Stimulated activated naive CD8-positive, alpha-beta T cell treated with anti-CD3 and anti-CD28 coated beads, Interleukin-15, amount 100 ng/mL, for 72 hours (primary cell): ENCODE results near the gene NUDCD3.

Experiments used
- ATAC-seq: fragments of 150-1000 bp; cut with Tn5 transposase; 2 replicates; pipeline ENCODE4 v1.10.0; 2021; ENCODE audit warnings: mild to moderate bottlenecking, moderate library complexity
- DNase-seq, 2 donors: peaks; one replicate each; pipeline ENCODE4 v3.0.0; 2021 to 2022
- H3K27ac Mint-ChIP-seq, 2 donors: one replicate each; pipeline ENCODE4 v1.8.0; 2022; ENCODE audit warnings: mild to moderate bottlenecking in 2 of 2, mixed read lengths in 2 of 2, moderate library complexity in 2 of 2
- H3K27me3 Mint-ChIP-seq: one replicate; pipeline ENCODE4 v1.8.0; 2022; ENCODE audit warnings: mixed read lengths
- H3K4me1 Mint-ChIP-seq: one replicate; pipeline ENCODE4 v1.8.0; 2022; ENCODE audit warnings: mild to moderate bottlenecking, mixed read lengths
- H3K4me3 Mint-ChIP-seq, 2 donors: one replicate each; pipeline ENCODE4 v1.8.0; 2022; ENCODE audit warnings: mild to moderate bottlenecking in 2 of 2, mixed read lengths in 2 of 2, moderate library complexity in 1 of 2
- H3K9me3 Mint-ChIP-seq, 2 donors: one replicate each; pipeline ENCODE4 v1.8.0; 2022; ENCODE audit warnings: mixed read lengths in 2 of 2

Gene NUDCD3

GRCh38 chr7:44381494-44382220 lies 108.8 kb downstream of the NUDCD3 start:
- Mint-ChIP-seq H3K4me1 (peaks cover 24% of the 10 kb centered on the region), H3K9me3 (no peaks in the 10 kb centered on the region), H3K4me3 (no peak overlapping the region), H3K27ac (peak overlapping the region in 1 of 2 donors; percentile 69), H3K27me3 (no peaks in the 10 kb centered on the region)
- no peak for ATAC-seq
- DNase-seq, result peak in 1 of 2 donors; percentile 6

- Mint-ChIP-seq H3K4me1 (peaks cover 24% of the 10 kb centered on the region), H3K4me3 (no peak overlapping the region), H3K27me3 (no peaks in the 10 kb centered on the region), H3K9me3 (no peaks in the 10 kb centered on the region), H3K27ac (peak overlapping the region in 1 of 2 donors; percentile 69)
- ATAC-seq (no peak), DNase-seq (peak in 1 of 2 donors; percentile 7)
Measured at GRCh38 chr7:44380831-44381493, 109.5 kb downstream of the NUDCD3 start.

GRCh38 chr7:44380189-44380830 lies 110.1 kb downstream of the NUDCD3 start:
- Mint-ChIP-seq H3K9me3 (no peaks in the 10 kb centered on the region), H3K4me1 (peaks cover 24% of the 10 kb centered on the region), H3K27ac (no peak overlapping the region), H3K4me3 (no peak overlapping the region), H3K27me3 (no peaks in the 10 kb centered on the region)
- no peak for ATAC-seq
- peak in 1 of 2 donors; percentile 6 for DNase-seq

- Mint-ChIP-seq H3K27me3 (no peaks in the 10 kb centered on the region), H3K9me3 (no peaks in the 10 kb centered on the region), H3K4me3 (no peak overlapping the region), H3K27ac (peak overlapping the region in 1 of 2 donors; percentile 69), H3K4me1 (peaks cover 24% of the 10 kb centered on the region)
- peak in 1 of 2 donors; percentile 9 for DNase-seq
- no peak for ATAC-seq
Measured at GRCh38 chr7:44379366-44380188, 110.9 kb downstream of the NUDCD3 start.

GRCh38 chr7:44378744-44379143 lies 111.7 kb downstream of the NUDCD3 start:
- Mint-ChIP-seq H3K27ac (no peak overlapping the region), H3K4me3 (no peak overlapping the region), H3K9me3 (no peaks in the 10 kb centered on the region), H3K27me3 (no peaks in the 10 kb centered on the region), H3K4me1 (peaks cover 24% of the 10 kb centered on the region)
- ATAC-seq, result no peak
- peak in 1 of 2 donors; percentile 4 for DNase-seq

- Mint-ChIP-seq H3K9me3 (no peaks in the 10 kb centered on the region), H3K4me1 (peaks cover 24% of the 10 kb centered on the region), H3K4me3 (no peak overlapping the region), H3K27me3 (no peaks in the 10 kb centered on the region), H3K27ac (peak overlapping the region; percentile 55 to 93)
- ATAC-seq, result no peak
- peak in 1 of 2 donors; percentile 8 for DNase-seq
Measured at GRCh38 chr7:44377681-44378421, 112.6 kb downstream of the NUDCD3 start.

GRCh38 chr7:44377134-44377463 lies 113.4 kb downstream of the NUDCD3 start:
- Mint-ChIP-seq H3K4me1 (peaks cover 24% of the 10 kb centered on the region), H3K9me3 (no peaks in the 10 kb centered on the region), H3K27me3 (no peaks in the 10 kb centered on the region), H3K4me3 (no peak overlapping the region), H3K27ac (peak overlapping the region; percentile 55 to 65)
- ATAC-seq (no peak), DNase-seq (peak in 1 of 2 donors; percentile 6)

GRCh38 chr7:44376429-44377133 lies 113.9 kb downstream of the NUDCD3 start:
- Mint-ChIP-seq H3K9me3 (no peaks in the 10 kb centered on the region), H3K4me1 (peaks cover 20% of the 10 kb centered on the region), H3K27me3 (no peaks in the 10 kb centered on the region), H3K4me3 (no peak overlapping the region), H3K27ac (peak overlapping the region; percentile 55 to 90)
- ATAC-seq (peak; percentile 11), DNase-seq (peak in 1 of 2 donors; percentile 6)

GRCh38 chr7:44375926-44376342 lies 114.5 kb downstream of the NUDCD3 start:
- Mint-ChIP-seq H3K27me3 (peaks cover 5% of the 10 kb centered on the region), H3K27ac (peak overlapping the region in 1 of 2 donors; percentile 75), H3K9me3 (no peaks in the 10 kb centered on the region), H3K4me1 (peaks cover 14% of the 10 kb centered on the region), H3K4me3 (no peak overlapping the region)
- DNase-seq (peak in 1 of 2 donors; percentile 8), ATAC-seq (no peak)

- ATAC-seq (peak; percentile 47), DNase-seq (no peak)
- H3K4me1 Mint-ChIP-seq, result peaks cover 13% of the 10 kb centered on the region
- no peak overlapping the region for H3K4me3 Mint-ChIP-seq
- peak overlapping the region in 1 of 2 donors; percentile 75 for H3K27ac Mint-ChIP-seq
- H3K9me3 Mint-ChIP-seq, result no peaks in the 10 kb centered on the region
- peaks cover 11% of the 10 kb centered on the region for H3K27me3 Mint-ChIP-seq
Measured at GRCh38 chr7:44375236-44375699, 115.2 kb downstream of the NUDCD3 start.

GRCh38 chr7:44374007-44374763 lies 116.3 kb downstream of the NUDCD3 start:
- ATAC-seq (no peak), DNase-seq (no peak)
- peaks cover 13% of the 10 kb centered on the region for H3K4me1 Mint-ChIP-seq
- H3K27ac Mint-ChIP-seq, result peak overlapping the region in 1 of 2 donors; percentile 34
- no peak overlapping the region for H3K4me3 Mint-ChIP-seq
- H3K9me3 Mint-ChIP-seq, result peaks cover 0 to 3% of the 10 kb centered on the region in 2 donors
- H3K27me3 Mint-ChIP-seq, result peaks cover 22% of the 10 kb centered on the region

- peaks cover 0 to 7% of the 10 kb centered on the region in 2 donors for H3K9me3 Mint-ChIP-seq
- peaks cover 17% of the 10 kb centered on the region for H3K4me1 Mint-ChIP-seq
- no peak overlapping the region for H3K27ac Mint-ChIP-seq
- peaks cover 27% of the 10 kb centered on the region for H3K27me3 Mint-ChIP-seq
- ATAC-seq (no peak), DNase-seq (no peak)
- no peak overlapping the region for H3K4me3 Mint-ChIP-seq
Measured at GRCh38 chr7:44373418-44373740, 117.1 kb downstream of the NUDCD3 start.

GRCh38 chr7:44372560-44373417 lies 117.7 kb downstream of the NUDCD3 start:
- Mint-ChIP-seq H3K4me1 (peaks cover 15% of the 10 kb centered on the region), H3K9me3 (peaks cover 0 to 7% of the 10 kb centered on the region in 2 donors), H3K27ac (peak overlapping the region in 1 of 2 donors; percentile 27), H3K4me3 (no peak overlapping the region), H3K27me3 (peaks cover 32% of the 10 kb centered on the region)
- DNase-seq, result no peak
- ATAC-seq, result no peak
